ENCODE measurements around the gene TAF1B. TPM values are rescaled to one million over a fixed set of nuclear protein-coding genes. Genes with fewer than 3 reads are reported as not detected.

The TAF1B gene
- total RNA-seq, 1 donor from 2014 or later: 22.9 TPM

- Histone ChIP-seq H3K4me3 (peak overlapping the region; percentile 71), H3K36me3 (no peaks in the 10 kb centered on the region), H3K27me3 (ENCODE audit: low read depth) (peaks cover 6% of the 10 kb centered on the region), H3K9me3 (no peaks in the 10 kb centered on the region), H3K27ac (peak overlapping the region; percentile 67), H3K4me1 (peaks cover 23% of the 10 kb centered on the region)
- intact Hi-C loops (cut with DNase I): no loop called here
- TF ChIP-seq, protein P1, sequence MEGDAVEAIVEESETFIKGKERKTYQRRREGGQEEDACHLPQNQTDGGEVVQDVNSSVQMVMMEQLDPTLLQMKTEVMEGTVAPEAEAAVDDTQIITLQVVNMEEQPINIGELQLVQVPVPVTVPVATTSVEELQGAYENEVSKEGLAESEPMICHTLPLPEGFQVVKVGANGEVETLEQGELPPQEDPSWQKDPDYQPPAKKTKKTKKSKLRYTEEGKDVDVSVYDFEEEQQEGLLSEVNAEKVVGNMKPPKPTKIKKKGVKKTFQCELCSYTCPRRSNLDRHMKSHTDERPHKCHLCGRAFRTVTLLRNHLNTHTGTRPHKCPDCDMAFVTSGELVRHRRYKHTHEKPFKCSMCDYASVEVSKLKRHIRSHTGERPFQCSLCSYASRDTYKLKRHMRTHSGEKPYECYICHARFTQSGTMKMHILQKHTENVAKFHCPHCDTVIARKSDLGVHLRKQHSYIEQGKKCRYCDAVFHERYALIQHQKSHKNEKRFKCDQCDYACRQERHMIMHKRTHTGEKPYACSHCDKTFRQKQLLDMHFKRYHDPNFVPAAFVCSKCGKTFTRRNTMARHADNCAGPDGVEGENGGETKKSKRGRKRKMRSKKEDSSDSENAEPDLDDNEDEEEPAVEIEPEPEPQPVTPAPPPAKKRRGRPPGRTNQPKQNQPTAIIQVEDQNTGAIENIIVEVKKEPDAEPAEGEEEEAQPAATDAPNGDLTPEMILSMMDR (IDR thresholded peaks at IDR 0.05): no peak
- ATAC-seq (no peak), DNase-seq (no peak)
Observed at GRCh38 chr2:9951272-9951521, 107.9 kb downstream of the TAF1B start.

- Histone ChIP-seq H3K4me3 (peak within 1 kb of the TSS; percentile 71), H3K4me1 (peaks cover 23% of the 10 kb centered on the region), H3K36me3 (no peaks in the 10 kb centered on the region), H3K27me3 (ENCODE audit: low read depth) (peaks cover 6% of the 10 kb centered on the region), H3K9me3 (no peaks in the 10 kb centered on the region), H3K27ac (peak within 1 kb of the TSS; percentile 67)
- TF ChIP-seq, protein P1 (IDR thresholded peaks at IDR 0.05): no peak
- ATAC-seq: peak; percentile 98 to 99
- intact Hi-C loops (cut with DNase I): no loop called here
- DNase-seq: peak; percentile 93
Observed at GRCh38 chr2:9951522-9952285, 108.4 kb downstream of the TAF1B start, which contains the start of gene GRHL1. Gene GRHL1 (plus strand): TSS chr2:9951693. CDS start chr2:9951834, 141 bp downstream.

GRCh38 chr2:9952286-9952737 is 109.0 kb downstream of the TAF1B start:
- H3K9me3 ChIP-seq: no peaks in the 10 kb centered on the region
- no peaks in the 10 kb centered on the region for H3K36me3 ChIP-seq
- peaks cover 23% of the 10 kb centered on the region for H3K4me1 ChIP-seq
- DNase-seq (no peak), ATAC-seq (no peak)
- H3K27ac ChIP-seq: peak overlapping the region; percentile 56
- intact Hi-C loops (cut with DNase I): no loop called here
- H3K4me3 ChIP-seq: peak overlapping the region; percentile 71
- H3K27me3 ChIP-seq (ENCODE audit: low read depth): peaks cover 6% of the 10 kb centered on the region
- TF ChIP-seq, protein P1 (IDR thresholded peaks at IDR 0.05): no peak

DNA sequence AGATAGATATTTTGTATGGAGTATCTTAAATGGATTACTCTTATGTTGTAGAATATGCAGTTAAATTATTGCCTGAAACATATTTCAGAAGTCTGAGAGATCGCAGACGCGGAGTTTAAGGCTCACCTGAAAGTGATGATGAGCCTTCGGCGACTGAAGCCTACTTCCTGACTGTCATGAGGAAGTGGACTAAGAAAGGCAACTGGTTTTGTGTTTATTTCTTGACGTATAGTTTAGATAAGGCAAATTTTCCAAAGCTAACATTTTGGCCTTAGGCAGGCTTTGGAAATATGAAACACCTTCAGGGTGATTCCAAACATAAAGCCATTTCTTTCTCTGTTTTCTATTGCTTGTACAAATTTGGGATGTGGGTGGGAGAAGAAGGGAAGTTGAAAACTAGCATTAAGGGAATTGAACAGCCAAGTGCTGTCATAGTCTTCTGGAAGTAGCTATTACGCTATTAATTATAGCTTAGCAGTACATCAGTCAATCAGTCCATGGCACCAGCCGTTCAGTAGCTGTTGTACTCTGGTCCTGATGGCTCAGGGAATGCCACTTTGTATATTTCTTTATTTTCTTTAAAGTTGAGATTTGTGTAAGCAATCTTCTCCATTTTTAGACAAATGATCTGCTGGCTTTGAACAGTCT is 109.7 kb downstream of the TAF1B start:
- Histone ChIP-seq H3K4me3 (peak overlapping the region; percentile 71), H3K27me3 (ENCODE audit: low read depth) (peaks cover 6% of the 10 kb centered on the region), H3K27ac (no peak overlapping the region), H3K4me1 (peaks cover 23% of the 10 kb centered on the region), H3K9me3 (no peaks in the 10 kb centered on the region), H3K36me3 (no peaks in the 10 kb centered on the region)
- DNase-seq (no peak), ATAC-seq (no peak)
- TF ChIP-seq, protein P1 (IDR thresholded peaks at IDR 0.05): no peak
- intact Hi-C loops (cut with DNase I): no loop called here

- H3K4me3 ChIP-seq: no peak overlapping the region
Observed at GRCh38 chr2:9954136-9954535, 110.9 kb downstream of the TAF1B start.

More at GRCh38 chr2:9954136-9954535, 110.9 kb downstream of the TAF1B start:
- H3K27ac ChIP-seq: no peak overlapping the region
- DNase-seq: no peak
- TF ChIP-seq, protein P1 (IDR thresholded peaks at IDR 0.05): no peak
- H3K27me3 ChIP-seq (ENCODE audit: low read depth): peaks cover 6% of the 10 kb centered on the region
- ATAC-seq: no peak
- H3K36me3 ChIP-seq: no peaks in the 10 kb centered on the region
- H3K4me1 ChIP-seq: peaks cover 23% of the 10 kb centered on the region
- intact Hi-C loops (cut with DNase I): no loop called here
- no peaks in the 10 kb centered on the region for H3K9me3 ChIP-seq
